Measurements from ENCODE around the gene MOCS3. TPM values are rescaled to one million over a fixed set of nuclear protein-coding genes. Genes with fewer than 3 reads are reported as not detected.

Gene MOCS3
- polyA plus RNA-seq, 1 donor, result 3.8 TPM

DNA sequence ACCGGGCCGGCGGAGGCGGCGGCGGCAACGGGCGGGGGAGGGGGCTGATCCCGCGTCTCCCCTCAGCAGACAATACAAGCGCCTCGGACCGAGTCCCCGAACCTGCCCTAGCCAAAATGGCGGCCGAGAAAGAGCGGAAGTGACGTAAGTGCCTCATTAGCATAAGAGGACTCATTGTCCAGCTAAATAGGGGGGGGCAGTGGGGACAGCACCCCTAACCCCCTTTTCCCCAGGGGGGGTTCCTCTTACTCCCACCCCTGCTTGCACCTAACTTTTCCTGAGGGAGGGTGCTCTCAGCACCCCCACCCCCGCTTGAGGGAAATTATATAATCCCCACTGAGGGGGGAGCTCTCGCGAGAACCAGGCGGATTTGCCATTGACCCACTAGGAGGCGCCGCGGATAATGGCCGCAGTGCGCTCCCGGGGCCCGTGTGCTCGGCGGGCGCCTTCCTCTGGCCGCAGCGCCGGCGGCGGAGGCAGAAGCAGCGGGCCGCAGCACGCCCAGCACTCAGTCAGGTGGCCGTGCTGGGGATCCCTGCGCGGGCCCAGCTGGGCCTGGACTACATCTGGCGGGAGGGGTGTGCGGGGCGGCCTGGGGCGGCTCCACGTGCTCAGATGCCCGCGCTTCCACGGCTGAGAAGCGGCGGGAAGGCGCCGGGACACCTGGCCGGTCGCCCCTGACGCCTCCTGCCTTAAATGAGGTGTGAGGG, 27.2 kb upstream of the MOCS3 start, which contains the start of gene ADNP:
ADNP (minus strand) TSS at position 132 of the 710 bp plus-strand sequence. CDS start 27,441 bp downstream, outside the sequence.
- no peaks in the 10 kb centered on the region for H3K27me3 ChIP-seq (ENCODE audit: control insufficient read depth, insufficient read depth, low read length)
- WGBS (ENCODE audit: insufficient coverage, low lambda C conversion rate), result no CpG with 5 or more reads among the region's 58 CpGs

DNA sequence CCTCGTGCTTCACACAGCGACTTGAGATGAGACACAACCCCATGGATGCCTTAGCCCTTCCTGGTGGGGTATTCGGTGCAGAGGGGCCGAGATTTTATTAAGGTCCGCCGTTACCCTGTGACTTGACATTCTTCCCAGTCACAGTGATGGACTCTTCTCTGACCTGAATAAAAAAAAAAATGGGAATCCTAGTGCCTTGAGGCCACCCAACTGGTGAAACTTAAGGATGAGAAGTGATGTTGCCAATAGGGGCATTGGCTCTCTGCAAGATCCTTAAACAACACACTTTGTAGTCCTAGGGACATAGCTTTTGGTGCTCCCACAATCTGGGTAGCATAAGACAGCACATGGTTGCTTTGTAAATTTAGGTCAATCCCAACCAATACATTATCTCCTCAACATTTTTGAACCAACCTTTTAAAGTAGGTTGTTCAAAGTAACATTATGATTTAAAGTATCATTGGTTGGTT, 26.6 kb upstream of the MOCS3 start:
- no CpG with 5 or more reads among the region's 6 CpGs for WGBS (ENCODE audit: insufficient coverage, low lambda C conversion rate)
- no peak for DNase-seq
- H3K4me1 ChIP-seq (ENCODE audit: control insufficient read depth, insufficient read depth, low read length), result peaks cover 13% of the 10 kb centered on the region
- peak overlapping the region; percentile 99 for H3K27ac ChIP-seq (ENCODE audit: low read length)
- H3K9me3 ChIP-seq (ENCODE audit: control insufficient read depth, low read depth, low read length), result no peaks in the 10 kb centered on the region
- H3K36me3 ChIP-seq (ENCODE audit: control insufficient read depth, insufficient read depth, low read length), result peaks cover 38% of the 10 kb centered on the region
- no peaks in the 10 kb centered on the region for H3K27me3 ChIP-seq (ENCODE audit: control insufficient read depth, insufficient read depth, low read length)
- H3K4me3 ChIP-seq (ENCODE audit: low read length), result peak overlapping the region; percentile 27

More for the DNA sequence above, 27.2 kb upstream of the MOCS3 start, which contains the start of gene ADNP:
- peaks cover 34% of the 10 kb centered on the region for H3K36me3 ChIP-seq (ENCODE audit: control insufficient read depth, insufficient read depth, low read length)
- H3K27ac ChIP-seq (ENCODE audit: low read length), result peak within 1 kb of the TSS; percentile 99
- peaks cover 14% of the 10 kb centered on the region for H3K4me1 ChIP-seq (ENCODE audit: control insufficient read depth, insufficient read depth, low read length)
- peak; percentile 94 to 97 for DNase-seq
- no peaks in the 10 kb centered on the region for H3K9me3 ChIP-seq (ENCODE audit: control insufficient read depth, low read depth, low read length)
- peak within 1 kb of the TSS; percentile 80 for H3K4me3 ChIP-seq (ENCODE audit: low read length)

DNA sequence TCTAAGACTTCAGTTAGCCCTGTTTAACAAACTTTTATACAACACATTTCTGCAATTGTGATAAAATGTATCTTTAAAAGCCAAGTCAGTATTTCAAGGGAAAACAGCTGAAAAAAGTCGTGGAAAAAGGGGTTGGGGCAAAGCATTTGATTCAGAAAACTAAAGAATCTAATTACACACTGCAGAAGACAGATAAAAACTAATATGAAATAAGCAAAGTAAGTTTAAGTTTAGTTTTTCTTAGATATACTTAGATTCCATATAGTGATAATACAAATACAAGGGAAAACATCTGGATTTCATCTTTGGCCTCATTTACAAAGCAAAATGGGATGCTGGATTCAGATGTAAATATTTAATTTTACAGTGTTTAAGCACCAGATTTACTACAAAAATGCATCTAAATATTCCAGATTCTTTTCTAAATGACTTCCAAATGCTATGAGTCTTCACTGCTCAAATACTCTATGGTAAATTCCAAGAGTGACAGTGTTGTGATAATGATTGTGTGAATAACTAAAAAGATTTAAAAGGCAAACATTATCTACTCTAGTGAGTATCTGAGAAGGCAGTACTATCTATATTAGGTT, 25.8 kb upstream of the MOCS3 start:
- Histone ChIP-seq H3K9me3 (ENCODE audit: control insufficient read depth, low read depth, low read length) (no peaks in the 10 kb centered on the region), H3K27me3 (ENCODE audit: control insufficient read depth, insufficient read depth, low read length) (no peaks in the 10 kb centered on the region), H3K36me3 (ENCODE audit: control insufficient read depth, insufficient read depth, low read length) (peaks cover 43% of the 10 kb centered on the region), H3K4me3 (ENCODE audit: low read length) (no peak overlapping the region), H3K4me1 (ENCODE audit: control insufficient read depth, insufficient read depth, low read length) (peaks cover 10% of the 10 kb centered on the region), H3K27ac (ENCODE audit: low read length) (peak overlapping the region; percentile 99)
- 78% methylated on average over 1 of the region's 1 CpG for WGBS (ENCODE audit: insufficient coverage, low lambda C conversion rate)
- no peak for DNase-seq

DNA sequence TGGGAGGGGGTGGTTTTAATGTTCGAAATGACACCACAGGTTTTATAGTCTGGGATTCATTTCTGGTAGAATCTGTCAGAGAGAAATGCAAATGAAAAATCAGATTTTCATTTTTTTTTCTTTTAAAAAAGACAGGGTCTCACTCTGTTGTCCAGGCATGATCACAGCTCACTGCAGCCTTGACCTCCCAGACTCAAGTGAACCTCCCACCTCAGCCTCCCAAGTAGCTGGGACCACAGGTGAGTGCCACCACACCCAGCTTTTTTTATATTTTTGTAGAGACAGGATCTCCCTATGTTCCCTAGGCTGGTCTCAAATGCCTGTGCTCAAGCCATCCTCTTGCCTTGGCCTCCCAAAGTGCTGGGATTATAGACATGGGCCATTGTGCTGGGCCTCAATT, 25.0 kb upstream of the MOCS3 start:
- no peaks in the 10 kb centered on the region for H3K9me3 ChIP-seq (ENCODE audit: control insufficient read depth, low read depth, low read length)
- no peaks in the 10 kb centered on the region for H3K27me3 ChIP-seq (ENCODE audit: control insufficient read depth, insufficient read depth, low read length)
- H3K27ac ChIP-seq (ENCODE audit: low read length), result no peak overlapping the region
- H3K4me1 ChIP-seq (ENCODE audit: control insufficient read depth, insufficient read depth, low read length), result peaks cover 10% of the 10 kb centered on the region
- peaks cover 43% of the 10 kb centered on the region for H3K36me3 ChIP-seq (ENCODE audit: control insufficient read depth, insufficient read depth, low read length)
- DNase-seq, result no peak
- no CpG with 5 or more reads among the region's 1 CpG for WGBS (ENCODE audit: insufficient coverage, low lambda C conversion rate)
- H3K4me3 ChIP-seq (ENCODE audit: low read length), result no peak overlapping the region

DNA sequence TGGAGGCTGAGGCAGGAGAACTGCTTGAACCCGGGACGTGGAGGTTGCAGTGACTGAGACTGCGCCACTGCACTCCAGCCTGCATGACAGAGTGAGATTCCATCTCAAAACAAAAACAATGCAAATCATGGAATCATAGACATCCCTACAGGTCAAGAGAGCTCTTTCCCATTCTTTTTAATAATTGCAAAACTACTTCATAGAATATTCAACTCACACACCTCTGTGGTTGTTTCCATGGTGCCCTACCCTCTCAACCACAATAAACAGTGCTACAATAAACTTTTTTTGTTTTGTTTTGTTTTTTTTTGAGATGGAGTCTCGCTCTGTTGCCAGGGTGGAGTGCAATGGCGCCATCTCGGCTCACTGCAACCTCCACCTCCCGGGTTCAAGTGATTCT, 15.5 kb upstream of the MOCS3 start:
- no peak overlapping the region for H3K27ac ChIP-seq (ENCODE audit: low read length)
- H3K4me3 ChIP-seq (ENCODE audit: low read length), result no peak overlapping the region
- peaks cover 69% of the 10 kb centered on the region for H3K36me3 ChIP-seq (ENCODE audit: control insufficient read depth, insufficient read depth, low read length)
- no peaks in the 10 kb centered on the region for H3K9me3 ChIP-seq (ENCODE audit: control insufficient read depth, low read depth, low read length)
- no peaks in the 10 kb centered on the region for H3K4me1 ChIP-seq (ENCODE audit: control insufficient read depth, insufficient read depth, low read length)
- no peak for DNase-seq
- WGBS (ENCODE audit: insufficient coverage, low lambda C conversion rate), result no CpG with 5 or more reads among the region's 7 CpGs
- no peaks in the 10 kb centered on the region for H3K27me3 ChIP-seq (ENCODE audit: control insufficient read depth, insufficient read depth, low read length)

DNA sequence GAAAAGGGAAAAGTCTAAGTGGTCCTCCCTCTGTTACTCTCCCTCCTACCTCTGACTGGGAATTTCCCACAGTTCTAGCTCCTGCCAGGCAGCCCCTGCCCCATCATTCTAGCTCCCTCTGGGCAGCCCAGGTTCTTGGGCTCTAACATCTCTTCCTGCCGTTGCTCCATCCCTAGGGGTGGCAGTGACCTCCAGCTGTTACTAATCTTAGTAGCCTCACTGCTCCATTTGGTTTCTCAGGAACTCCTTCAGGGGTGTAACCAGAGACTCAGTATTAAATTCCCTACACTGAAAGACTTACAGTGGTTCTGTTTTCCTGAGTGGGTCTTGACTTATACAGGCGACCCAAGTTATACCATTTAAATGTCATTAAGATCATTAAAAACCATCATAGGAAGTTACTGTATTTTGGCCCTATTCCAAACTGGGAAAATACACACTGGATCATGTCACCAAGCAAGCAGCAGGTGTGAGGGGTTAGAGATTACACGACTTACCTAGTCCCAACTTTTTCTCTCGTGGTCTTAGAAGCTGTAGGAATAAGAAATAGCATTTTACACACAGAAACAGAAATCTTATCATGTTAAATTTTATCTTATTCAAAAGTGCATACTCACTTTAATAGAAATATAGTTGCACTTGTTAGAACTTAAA, 10.4 kb upstream of the MOCS3 start:
- WGBS (ENCODE audit: insufficient coverage, low lambda C conversion rate), result no CpG with 5 or more reads among the region's 4 CpGs
- no peaks in the 10 kb centered on the region for H3K4me1 ChIP-seq (ENCODE audit: control insufficient read depth, insufficient read depth, low read length)
- H3K36me3 ChIP-seq (ENCODE audit: control insufficient read depth, insufficient read depth, low read length), result peaks cover 53% of the 10 kb centered on the region
- no peaks in the 10 kb centered on the region for H3K27me3 ChIP-seq (ENCODE audit: control insufficient read depth, insufficient read depth, low read length)
- H3K27ac ChIP-seq (ENCODE audit: low read length), result no peak overlapping the region
- H3K4me3 ChIP-seq (ENCODE audit: low read length), result no peak overlapping the region
- DNase-seq, result no peak
- no peaks in the 10 kb centered on the region for H3K9me3 ChIP-seq (ENCODE audit: control insufficient read depth, low read depth, low read length)

DNA sequence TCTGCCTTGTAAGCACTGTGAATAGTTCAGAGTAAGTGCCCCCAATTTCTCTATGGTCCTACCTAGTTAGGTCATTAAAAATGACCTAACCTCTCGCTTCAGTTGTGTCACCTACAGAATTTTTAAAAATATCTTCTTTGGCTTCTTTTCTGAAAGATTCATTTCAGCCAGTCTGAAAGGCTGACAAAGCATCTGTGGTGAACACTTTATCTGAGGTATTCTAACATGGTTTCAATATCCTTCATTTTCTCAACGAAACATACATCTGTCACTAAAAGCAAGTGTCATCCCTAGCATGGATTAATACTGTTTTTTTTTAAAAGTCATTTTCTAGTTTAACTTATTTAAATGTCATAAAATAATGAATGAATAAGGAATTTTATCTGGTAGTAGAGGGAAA, 5.4 kb upstream of the MOCS3 start:
- Histone ChIP-seq H3K27me3 (ENCODE audit: control insufficient read depth, insufficient read depth, low read length) (no peaks in the 10 kb centered on the region), H3K27ac (ENCODE audit: low read length) (no peak overlapping the region), H3K4me1 (ENCODE audit: control insufficient read depth, insufficient read depth, low read length) (peaks cover 6% of the 10 kb centered on the region), H3K36me3 (ENCODE audit: control insufficient read depth, insufficient read depth, low read length) (peaks cover 22% of the 10 kb centered on the region), H3K4me3 (ENCODE audit: low read length) (no peak overlapping the region), H3K9me3 (ENCODE audit: control insufficient read depth, low read depth, low read length) (no peaks in the 10 kb centered on the region)
- DNase-seq, result no peak
- no CpG with 5 or more reads among the region's 2 CpGs for WGBS (ENCODE audit: insufficient coverage, low lambda C conversion rate)

DNA sequence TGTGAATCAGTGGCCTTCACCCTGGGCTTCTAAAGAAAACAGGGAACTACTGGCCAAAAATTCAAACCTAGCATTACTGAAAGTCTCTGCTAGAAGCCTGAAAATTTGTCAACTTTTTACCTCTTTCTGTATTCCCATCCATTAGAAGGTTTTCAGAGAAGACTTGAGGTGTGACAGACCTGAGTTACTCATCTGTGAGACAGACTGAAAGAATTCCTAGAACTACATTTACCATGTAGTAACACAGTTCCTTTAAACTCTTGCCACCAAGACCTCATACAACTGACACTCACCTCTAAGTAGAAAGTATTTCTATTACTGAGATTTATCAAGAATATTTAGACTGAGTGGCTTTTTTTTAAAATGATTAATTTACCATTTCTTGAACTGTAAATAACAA, 4.8 kb upstream of the MOCS3 start:
- Histone ChIP-seq H3K27me3 (ENCODE audit: control insufficient read depth, insufficient read depth, low read length) (no peaks in the 10 kb centered on the region), H3K36me3 (ENCODE audit: control insufficient read depth, insufficient read depth, low read length) (peaks cover 19% of the 10 kb centered on the region), H3K4me1 (ENCODE audit: control insufficient read depth, insufficient read depth, low read length) (peaks cover 6% of the 10 kb centered on the region), H3K9me3 (ENCODE audit: control insufficient read depth, low read depth, low read length) (peaks cover under 1% of the 10 kb centered on the region), H3K27ac (ENCODE audit: low read length) (no peak overlapping the region), H3K4me3 (ENCODE audit: low read length) (no peak overlapping the region)
- no peak for DNase-seq

DNA sequence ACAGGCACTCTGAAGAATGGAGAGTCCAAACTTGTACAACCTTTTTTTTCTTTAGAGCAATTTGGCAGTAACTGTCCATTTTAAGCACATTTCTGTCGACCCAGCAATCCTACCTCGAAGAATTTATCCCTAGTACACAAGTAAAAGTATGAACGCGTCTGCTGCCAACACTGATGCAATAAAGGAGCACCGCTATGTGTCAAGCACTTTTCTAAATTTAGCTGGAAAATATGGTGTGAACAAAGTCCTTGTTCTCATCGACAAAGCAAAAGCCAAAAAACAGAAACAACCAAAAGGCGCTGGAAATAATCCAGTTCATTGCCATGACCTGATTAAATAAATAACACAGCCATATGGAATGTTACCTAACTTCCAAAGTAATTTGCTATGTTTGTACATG, 1.3 kb upstream of the MOCS3 start:
- Histone ChIP-seq H3K4me1 (ENCODE audit: control insufficient read depth, insufficient read depth, low read length) (peaks cover 13% of the 10 kb centered on the region), H3K27me3 (ENCODE audit: control insufficient read depth, insufficient read depth, low read length) (no peaks in the 10 kb centered on the region), H3K27ac (ENCODE audit: low read length) (no peak overlapping the region), H3K4me3 (ENCODE audit: low read length) (peak overlapping the region; percentile 92), H3K36me3 (ENCODE audit: control insufficient read depth, insufficient read depth, low read length) (peaks cover 8% of the 10 kb centered on the region), H3K9me3 (ENCODE audit: control insufficient read depth, low read depth, low read length) (peaks cover 4% of the 10 kb centered on the region)
- WGBS (ENCODE audit: insufficient coverage, low lambda C conversion rate), result 18% methylated on average over 5 of the region's 7 CpGs
- DNase-seq, result no peak

DNA sequence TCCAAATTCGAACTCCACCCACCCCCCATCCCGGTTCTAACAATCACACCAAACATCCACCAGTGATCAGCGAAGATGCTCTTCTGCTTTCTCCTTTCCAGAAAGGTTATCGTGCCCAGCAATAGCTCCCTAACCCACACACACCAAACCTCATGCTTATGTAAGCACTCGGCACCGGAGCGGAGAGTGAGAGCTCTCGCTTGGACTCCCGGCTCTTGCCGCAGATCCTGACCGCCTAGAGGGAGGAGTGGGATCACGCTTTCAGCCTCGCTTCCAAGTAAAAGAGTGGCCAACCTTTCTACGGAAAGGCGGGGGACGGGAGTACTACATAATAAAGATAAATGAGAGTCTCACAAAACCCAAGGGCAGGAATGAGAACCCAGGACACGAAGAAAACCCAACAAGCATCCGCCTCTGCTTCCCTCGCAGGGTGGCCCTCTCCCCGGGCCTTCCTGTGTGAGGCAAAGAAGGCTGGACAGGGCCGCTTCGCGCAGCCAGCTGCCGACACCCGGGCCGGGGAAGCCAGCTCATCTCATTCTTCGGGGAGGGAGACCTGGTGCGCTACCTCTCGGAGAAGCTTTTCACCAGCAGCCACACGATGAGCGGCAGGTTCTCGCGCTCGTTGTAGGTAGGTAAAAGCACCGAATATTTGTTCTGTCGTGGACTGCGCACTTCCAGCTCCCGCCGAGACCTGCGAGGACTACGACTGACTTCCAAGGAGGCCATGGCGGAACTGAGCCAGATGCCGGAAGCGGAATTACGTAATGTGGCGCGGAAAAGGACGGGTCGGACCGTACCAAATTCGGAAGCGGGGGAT, 612 bp upstream of the MOCS3 start, which contains the start of gene DPM1:
DPM1 (minus strand) TSS at position 735 of the 817 bp plus-strand sequence; CDS start at position 726, 9 bp downstream.
- Histone ChIP-seq H3K4me1 (ENCODE audit: control insufficient read depth, insufficient read depth, low read length) (peaks cover 13% of the 10 kb centered on the region), H3K27me3 (ENCODE audit: control insufficient read depth, insufficient read depth, low read length) (no peaks in the 10 kb centered on the region), H3K9me3 (ENCODE audit: control insufficient read depth, low read depth, low read length) (peaks cover 4% of the 10 kb centered on the region), H3K27ac (ENCODE audit: low read length) (peak within 1 kb of the TSS; percentile 59), H3K4me3 (ENCODE audit: low read length) (peak within 1 kb of the TSS; percentile 92), H3K36me3 (ENCODE audit: control insufficient read depth, insufficient read depth, low read length) (peaks cover 8% of the 10 kb centered on the region)
- DNase-seq, result peak; percentile 82 to 90
- no CpG with 5 or more reads among the region's 52 CpGs for WGBS (ENCODE audit: insufficient coverage, low lambda C conversion rate)

Data from large intestine (tissue), 3 donors.